HepG2 (cell line): Measurements from ENCODE around the gene PSMB2. TPM values are rescaled to one million over a fixed set of nuclear protein-coding genes. Genes with fewer than 3 reads are reported as not detected.

Source experiments
- ATAC-seq: fragments of 200-7000 bp; cut with Tn5 transposase; 3 replicates; pipeline ENCODE4 v1.9.1; 2020; ENCODE audit warnings: mild to moderate bottlenecking, moderate library complexity
- BruUV-seq: library from RNA; stranded (reverse); fragments of 400-500 nt; replicated peaks from 2 replicates; lab custom pipeline; 2021; lab: Mats Ljungman, UMichigan
- CTCF ChIA-PET: fragments of 300-600 bp; formaldehyde crosslinking; extraction: SDS; loops from one replicate; lab custom pipeline; 2021; ENCODE audit warnings: low total read pairs, inconsistent platforms, low intra/inter-chr PET ratio; lab: Yijun Ruan, JAX
- POLR2A ChIA-PET: fragments of 350-600 bp; sonication (Branson Sonifier 250); formaldehyde crosslinking; loops from one replicate; lab custom pipeline; 2020; ENCODE audit warnings: antibody characterized with exemption, inconsistent platforms; lab: Yijun Ruan, JAX
- DNase-seq: peaks from one replicate; pipeline ENCODE4 v3.0.0-alpha.2; 2015; ENCODE audit warnings: low spot score
- FAIRE-seq: peaks from 3 replicates; lab custom pipeline; 2011; peaks lifted over from hg19 to GRCh38; lab: Jason Lieb, UNC
- H2AFZ ChIP-seq: one replicate; pipeline ENCODE4 v1.6.1; 2011; ENCODE audit warnings: low read length, inconsistent platforms
- H3K27ac ChIP-seq: fragments of 300-600 bp; 3 replicates; pipeline ENCODE4 v1.8.0; 2011; ENCODE audit warnings: mixed run types, mild to moderate bottlenecking, mixed read lengths, low read length, inconsistent platforms; ENCODE audit not compliant: insufficient read depth; ENCODE audit errors: extremely low read length
- H3K27me3 ChIP-seq, 2 experiments: fragments of 200-600 bp in 1 of 2; 2 replicates in 1 of 2; 3 replicates in 1 of 2; pipeline versions ENCODE4 v1.6.0 to v1.8.0; 2011; ENCODE audit warnings: low read length in 2 of 2, mild to moderate bottlenecking in 2 of 2, moderate library complexity in 2 of 2, inconsistent platforms in 1 of 2; ENCODE audit not compliant: insufficient read depth in 2 of 2, control insufficient read depth in 1 of 2
- H3K36me3 ChIP-seq, 2 experiments: fragments of 200-600 bp in 1 of 2; replicated peaks in 1 of 2; 2 replicates in 1 of 2; 3 replicates in 1 of 2; pipeline versions ENCODE4 v1.5.1 to v1.8.0; 2011; ENCODE audit warnings: low read length in 2 of 2, inconsistent platforms in 1 of 2; ENCODE audit not compliant: insufficient read depth in 2 of 2, control insufficient read depth in 1 of 2
- H3K4me1 ChIP-seq: 2 replicates; pipeline ENCODE4 v1.5.1; 2012; ENCODE audit warnings: low read length, inconsistent platforms; ENCODE audit not compliant: insufficient read depth
- H3K4me2 ChIP-seq: 2 replicates; pipeline ENCODE4 v1.6.0; 2011; ENCODE audit warnings: low read depth, low read length, inconsistent platforms
- H3K4me3 ChIP-seq, 3 experiments: fragments of 200-600 bp in 1 of 3; sonication (generic), shearing (Covaris generic) in 1 of 3; replicated peaks in 1 of 3; 2 replicates each; pipeline ENCODE4 v1.5.1; 2011 to 2016; ENCODE audit warnings: low read length in 3 of 3, inconsistent platforms in 2 of 3, low read depth in 2 of 3, mild to moderate bottlenecking in 2 of 3, control low read depth in 1 of 3, mixed read lengths in 1 of 3; ENCODE audit not compliant: insufficient read depth in 1 of 3
- H3K79me2 ChIP-seq: one replicate; pipeline ENCODE4 v1.6.1; 2011; ENCODE audit warnings: low read length, inconsistent platforms; ENCODE audit not compliant: insufficient read depth
- H3K9ac ChIP-seq: 2 replicates; pipeline ENCODE4 v1.6.0; 2011; ENCODE audit warnings: mild to moderate bottlenecking, low read depth, low read length, inconsistent platforms; ENCODE audit not compliant: insufficient read depth
- H3K9me3 ChIP-seq: 2 replicates; pipeline ENCODE4 v1.5.1; 2012; ENCODE audit warnings: mild to moderate bottlenecking, low read length
- H4K20me1 ChIP-seq: 2 replicates; pipeline ENCODE4 v1.6.0; 2011; ENCODE audit warnings: inconsistent platforms, mild to moderate bottlenecking, low read length, moderate library complexity; ENCODE audit not compliant: insufficient read depth
- FOSL1 ChIP-seq: sonication (generic); formaldehyde crosslinking; IDR thresholded peaks from 2 replicates; pipeline ENCODE4 v1.9.0; 2021; ENCODE audit warnings: missing genetic modification reagents, borderline replicate concordance
- IRX3 ChIP-seq: sonication (generic); formaldehyde crosslinking; IDR thresholded peaks from 2 replicates; pipeline ENCODE4 v1.8.1; 2023; ENCODE audit warnings: mild to moderate bottlenecking, low read depth, missing genetic modification reagents, borderline replicate concordance
- PCBP1 ChIP-seq: fragments of 200-400 bp; formaldehyde crosslinking; IDR thresholded peaks from 2 replicates; pipeline ENCODE4 v1.6.1; 2017; ENCODE audit warnings: mild to moderate bottlenecking, low read depth, low read length, borderline replicate concordance
- SMARCC2 ChIP-seq: fragments of 450-650 bp; IDR thresholded peaks from 2 replicates; pipeline ENCODE4 v1.6.1; 2017; ENCODE audit warnings: antibody characterized with exemption, mild to moderate bottlenecking
- SPEN ChIP-seq: sonication (generic); formaldehyde crosslinking; IDR thresholded peaks from 2 replicates; pipeline ENCODE4 v1.5.1; 2020; ENCODE audit warnings: low read depth, mild to moderate bottlenecking, missing genetic modification reagents
- ZNF281 ChIP-seq: sonication (generic); formaldehyde crosslinking; IDR thresholded peaks from 2 replicates; pipeline ENCODE4 v1.4.0; 2020; ENCODE audit warnings: missing genetic modification reagents, borderline replicate concordance
- ZNF7 ChIP-seq: IDR thresholded peaks from 2 replicates; pipeline ENCODE4 v1.6.1; 2016; ENCODE audit warnings: missing biosample characterization, missing genetic modification reagents
- WGBS: methylation state at CpG from one replicate; pipeline ENCODE4 v1.1.6; 2017; ENCODE audit warnings: low lambda C conversion rate; 5-methylcytosine and 5-hydroxymethylcytosine counted together
- in situ Hi-C: cut with HindIII; loops from 2 replicates; pipeline ENCODE4 v1.10.0; 2017; ENCODE audit warnings: low pct_unique_long_range_greater_than_20kb; ENCODE audit not compliant: extremely low pct_ligation_motif_present
- intact Hi-C: fragments of 100-400 bp; cut with micrococcal nuclease; formaldehyde crosslinking; loops from one replicate; pipeline ENCODE4 v1.10.0; 2022; ENCODE audit not compliant: unreplicated experiment
- polyA plus RNA-seq, 8 experiments: library from polyadenylated mRNA; depleted of rRNA in 3 of 8; stranded (reverse) in 7 of 8; unstranded in 1 of 8; fragments of >200 nt; fragmentation: Illumina TruSeq in 4 of 8; extraction: Trizol in 4 of 8; gene quantifications; 2 replicates each; pipeline versions ENCODE4 v1.2.1 to v1.2.3, GENCODE V29; 2011 to 2016; ENCODE audit warnings: low read depth in 4 of 8, missing spikeins in 1 of 8, mixed read lengths in 1 of 8; ENCODE audit not compliant: insufficient read depth in 1 of 8
- total RNA-seq, 5 experiments: library from RNA; depleted of rRNA; stranded (reverse); fragments of >200 nt; fragmentation: Illumina TruSeq; extraction: Trizol; gene quantifications; 2 replicates each; pipeline ENCODE4 v1.2.3, GENCODE V29; 2016; ENCODE audit warnings: low read depth in 1 of 5
- TF ChIP-seq, protein P1 (sequence below): IDR thresholded peaks from 2 replicates; pipeline ENCODE4 v1.6.1; 2016; ENCODE audit warnings: low read depth, control low read depth

PSMB2 gene
- total and polyA plus RNA-seq, 2 of the 13 experiments (the other 11 are each of a cell fraction or from before 2014, with no cell fraction given), result 60.6 to 62.2 TPM

GRCh38 chr1:35588197-35588910 is 53.0 kb downstream of the PSMB2 start:
- ChIA-PET POLR2A (no interaction called here), CTCF (no interaction called here)
- Histone ChIP-seq H4K20me1 (no peaks in the 10 kb centered on the region), H3K4me2 (no peak overlapping the region; the same call in 1 of the 2 replicates), H3K27me3 (no peaks in the 10 kb centered on the region), H3K9ac (no peak overlapping the region), H3K27ac (no peak overlapping the region), H3K79me2 (no peaks in the 10 kb centered on the region), H3K36me3 (no peaks in the 10 kb centered on the region), H3K4me1 (peaks cover 11% of the 10 kb centered on the region), H3K9me3 (no peaks in the 10 kb centered on the region)
- in situ Hi-C loops (no loop called here), intact Hi-C loops (no loop called here)
- DNase-seq (no peak), FAIRE-seq (no peak), ATAC-seq (peak; percentile 15; the same call in 2 of the 3 replicates)
- no TSS peak for BruUV-seq
- 71% methylated on average over 10 of the region's 21 CpGs for WGBS
- TF ChIP-seq ZNF7, result no peak
- no peak for TF ChIP-seq PCBP1
- TF ChIP-seq ZNF281 (CRISPR knock-in tag), result peak; percentile 54; the same call in 1 of the 2 replicates
- no peak for TF ChIP-seq SPEN (CRISPR knock-in tag)
- no peak for TF ChIP-seq IRX3 (CRISPR knock-in tag)
- TF ChIP-seq SMARCC2, result no peak
- no peak for TF ChIP-seq FOSL1
- TF ChIP-seq, protein P1, sequence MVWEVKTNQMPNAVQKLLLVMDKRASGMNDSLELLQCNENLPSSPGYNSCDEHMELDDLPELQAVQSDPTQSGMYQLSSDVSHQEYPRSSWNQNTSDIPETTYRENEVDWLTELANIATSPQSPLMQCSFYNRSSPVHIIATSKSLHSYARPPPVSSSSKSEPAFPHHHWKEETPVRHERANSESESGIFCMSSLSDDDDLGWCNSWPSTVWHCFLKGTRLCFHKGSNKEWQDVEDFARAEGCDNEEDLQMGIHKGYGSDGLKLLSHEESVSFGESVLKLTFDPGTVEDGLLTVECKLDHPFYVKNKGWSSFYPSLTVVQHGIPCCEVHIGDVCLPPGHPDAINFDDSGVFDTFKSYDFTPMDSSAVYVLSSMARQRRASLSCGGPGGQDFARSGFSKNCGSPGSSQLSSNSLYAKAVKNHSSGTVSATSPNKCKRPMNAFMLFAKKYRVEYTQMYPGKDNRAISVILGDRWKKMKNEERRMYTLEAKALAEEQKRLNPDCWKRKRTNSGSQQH (CRISPR knock-in tag), result no peak
- TF ChIP-seq, all 625 proteins: peak for 1
- Histone ChIP-seq H3K4me3 (no peak overlapping the region), H2AFZ (no peak overlapping the region)
